H9 (cell line): Measurements from ENCODE around the gene GGPS1. TPM values are rescaled to one million over a fixed set of nuclear protein-coding genes. Genes with fewer than 3 reads are reported as not detected.

Experiments used
- DNase-seq: peaks from one replicate; pipeline ENCODE4 v3.0.0-alpha.2; 2017
- H2AFZ ChIP-seq: one replicate; pipeline ENCODE4 v1.6.1; 2013; ENCODE audit warnings: mild to moderate bottlenecking, low read length, control low read depth, moderate library complexity
- H2AK5ac ChIP-seq: 2 replicates; pipeline ENCODE4 v1.6.1; 2013; ENCODE audit warnings: low read length, control low read depth, mixed read lengths; ENCODE audit not compliant: insufficient read length
- H2BK120ac ChIP-seq: one replicate; pipeline ENCODE4 v1.6.1; 2013; ENCODE audit warnings: low read depth, mild to moderate bottlenecking, low read length, control low read depth, inconsistent platforms; ENCODE audit not compliant: poor library complexity, severe bottlenecking
- H2BK12ac ChIP-seq: 2 replicates; pipeline ENCODE4 v1.6.1; 2013; ENCODE audit warnings: low read length, control low read depth, mixed read lengths, low read depth; ENCODE audit not compliant: insufficient read length
- H2BK15ac ChIP-seq: 2 replicates; pipeline ENCODE4 v1.6.1; 2013; ENCODE audit warnings: low read depth, low read length, control low read depth
- H2BK20ac ChIP-seq: one replicate; pipeline ENCODE4 v1.6.1; 2013; ENCODE audit warnings: low read depth, mild to moderate bottlenecking, low read length, control low read depth, inconsistent platforms; ENCODE audit not compliant: poor library complexity, severe bottlenecking
- H2BK5ac ChIP-seq: 2 replicates; pipeline ENCODE4 v1.6.1; 2013; ENCODE audit warnings: low read length, control low read depth, mixed read lengths; ENCODE audit not compliant: insufficient read length
- H3K14ac ChIP-seq: 2 replicates; pipeline ENCODE4 v1.6.1; 2013; ENCODE audit warnings: low read length, control low read depth; ENCODE audit not compliant: insufficient read depth
- H3K18ac ChIP-seq: 2 replicates; pipeline ENCODE4 v1.6.1; 2013; ENCODE audit warnings: low read depth, mild to moderate bottlenecking, mixed read lengths, low read length, control low read depth; ENCODE audit not compliant: insufficient read length
- H3K23ac ChIP-seq: 2 replicates; pipeline ENCODE4 v1.6.1; 2013; ENCODE audit warnings: low read length, control low read depth, mixed read lengths, low read depth; ENCODE audit not compliant: insufficient read length
- H3K23me2 ChIP-seq: 2 replicates; pipeline ENCODE4 v1.6.1; 2013; ENCODE audit warnings: low read depth, mild to moderate bottlenecking, mixed read lengths, low read length, control low read depth; ENCODE audit not compliant: insufficient read length, poor library complexity, severe bottlenecking
- H3K27ac ChIP-seq: 2 replicates; pipeline ENCODE4 v1.5.1; 2013; ENCODE audit warnings: low read length, control low read depth, mixed read lengths, low read depth; ENCODE audit not compliant: insufficient read length
- H3K27me3 ChIP-seq: 2 replicates; pipeline ENCODE4 v1.6.1; 2013; ENCODE audit warnings: low read length, control low read depth, inconsistent platforms; ENCODE audit not compliant: insufficient read depth
- H3K4ac ChIP-seq: 2 replicates; pipeline ENCODE4 v1.6.1; 2013; ENCODE audit warnings: low read depth, mild to moderate bottlenecking, control low read depth, inconsistent platforms, low read length, moderate library complexity
- H3K4me1 ChIP-seq: 2 replicates; pipeline ENCODE4 v1.6.1; 2013; ENCODE audit warnings: low read length, control low read depth, inconsistent platforms; ENCODE audit not compliant: insufficient read depth
- H3K4me2 ChIP-seq: 2 replicates; pipeline ENCODE4 v1.6.1; 2013; ENCODE audit warnings: low read length, control low read depth, mixed read lengths; ENCODE audit not compliant: insufficient read length, insufficient read depth
- H3K56ac ChIP-seq: 2 replicates; pipeline ENCODE4 v1.6.1; 2013; ENCODE audit warnings: low read depth, mild to moderate bottlenecking, mixed read lengths, low read length, control low read depth; ENCODE audit not compliant: insufficient read length
- H3K79me1 ChIP-seq: 2 replicates; pipeline ENCODE4 v1.6.1; 2013; ENCODE audit warnings: low read depth, mild to moderate bottlenecking, moderate library complexity, low read length, control low read depth, inconsistent platforms; ENCODE audit not compliant: insufficient read depth, poor library complexity, severe bottlenecking
- H3K79me2 ChIP-seq: 2 replicates; pipeline ENCODE4 v1.6.1; 2013; ENCODE audit warnings: low read length, control low read depth, inconsistent platforms; ENCODE audit not compliant: insufficient read depth
- H3K9ac ChIP-seq: 2 replicates; pipeline ENCODE4 v1.6.1; 2013; ENCODE audit warnings: low read length, control low read depth, mixed read lengths; ENCODE audit not compliant: insufficient read length; ENCODE audit errors: extremely low read depth
- H3K9me3 ChIP-seq: one replicate; pipeline ENCODE4 v1.6.1; 2013; ENCODE audit warnings: low read depth, low read length, inconsistent platforms; ENCODE audit not compliant: control insufficient read depth
- H3T11ph ChIP-seq: one replicate; pipeline ENCODE4 v1.6.1; 2013; ENCODE audit warnings: mild to moderate bottlenecking, low read length, control low read depth, inconsistent platforms
- H4K20me1 ChIP-seq: one replicate; pipeline ENCODE4 v1.6.1; 2013; ENCODE audit not compliant: control insufficient read depth, insufficient read length, insufficient read depth
- H4K5ac ChIP-seq: 2 replicates; pipeline ENCODE4 v1.6.1; 2013; ENCODE audit warnings: low read depth, mild to moderate bottlenecking, mixed read lengths, low read length, control low read depth; ENCODE audit not compliant: insufficient read length
- H4K8ac ChIP-seq: replicated peaks from 2 replicates; pipeline ENCODE4 v1.6.1; 2013; ENCODE audit warnings: low read length, control low read depth, mixed read lengths, low read depth; ENCODE audit not compliant: insufficient read length
- H4K91ac ChIP-seq: 2 replicates; pipeline ENCODE4 v1.6.1; 2013; ENCODE audit warnings: low read depth, mild to moderate bottlenecking, moderate library complexity, mixed read lengths, low read length, control low read depth; ENCODE audit not compliant: insufficient read length
- H3K27ac Mint-ChIP-seq, 3 experiments: 2 replicates in 2 of 3; 3 replicates in 1 of 3; pipeline ENCODE4 v1.8.0; 2020 to 2021; ENCODE audit warnings: mixed read lengths in 3 of 3, mild to moderate bottlenecking in 1 of 3, moderate library complexity in 1 of 3
- H3K27me3 Mint-ChIP-seq: 2 replicates; pipeline ENCODE4 v1.8.0; 2021; ENCODE audit warnings: low read depth, mild to moderate bottlenecking, moderate library complexity, mixed read lengths
- H3K36me3 Mint-ChIP-seq, 3 experiments: 2 replicates in 2 of 3; 3 replicates in 1 of 3; pipeline ENCODE4 v1.8.0; 2020 to 2021; ENCODE audit warnings: low read depth in 3 of 3, mixed read lengths in 3 of 3; ENCODE audit not compliant: insufficient read depth in 1 of 3
- H3K4me1 Mint-ChIP-seq, 2 experiments: 2 replicates each; pipeline ENCODE4 v1.8.0; 2020; ENCODE audit warnings: mixed read lengths in 2 of 2
- H3K4me3 Mint-ChIP-seq, 2 experiments: 2 replicates in 1 of 2; 3 replicates in 1 of 2; pipeline ENCODE4 v1.8.0; 2020 to 2021; ENCODE audit warnings: mild to moderate bottlenecking in 2 of 2, mixed read lengths in 2 of 2, moderate library complexity in 1 of 2
- H3K9me3 Mint-ChIP-seq, 2 experiments: 2 replicates in 1 of 2; 3 replicates in 1 of 2; pipeline ENCODE4 v1.8.0; 2020; ENCODE audit warnings: mild to moderate bottlenecking in 2 of 2, mixed read lengths in 2 of 2, moderate library complexity in 1 of 2
- CTCF ChIP-seq: fragments of 200-600 bp; sonication (generic); conservative IDR thresholded peaks from 3 replicates; pipeline ENCODE4 v1.8.0; 2021; ENCODE audit warnings: antibody characterized with exemption, mild to moderate bottlenecking
- WGBS: extraction: QIAGEN DNeasy Blood & Tissue Kit; methylation state at CpG from one replicate; pipeline ENCODE4 v1.1.7; 2013; ENCODE audit warnings: missing lambda C conversion rate, low lambda C conversion rate, mixed read lengths; ENCODE audit not compliant: insufficient read length; ENCODE audit errors: extremely low coverage; 5-methylcytosine and 5-hydroxymethylcytosine counted together
- total RNA-seq: library from RNA; stranded (reverse); gene quantifications from 2 replicates; pipeline ENCODE4 v1.2.1, GENCODE V29; 2021

GGPS1 gene
- total RNA-seq, 1 experiment from 2014 or later = 44.7 TPM

GRCh38 chr1:235320521-235321179 lies 7.7 kb upstream of the GGPS1 start:
- H4K20me1 ChIP-seq = no peaks in the 10 kb centered on the region
- H2BK120ac ChIP-seq = no peak overlapping the region
- no peak overlapping the region for H4K91ac ChIP-seq
- no peak overlapping the region for H2BK15ac ChIP-seq
- H2AK5ac ChIP-seq = no peak overlapping the region
- H3K27ac Mint-ChIP-seq = peak overlapping the region in 2 of 3 experiments; percentile 1 to 12; a peak in 2 of 7 replicates
- H3K79me1 ChIP-seq = peaks cover 11% of the 10 kb centered on the region
- no peak overlapping the region for H3K4me2 ChIP-seq
- H4K8ac ChIP-seq = no peak overlapping the region
- H3K18ac ChIP-seq = no peak overlapping the region
- no peak overlapping the region for H2BK5ac ChIP-seq
- no peak overlapping the region for H3K4ac ChIP-seq
- H3K9me3 Mint-ChIP-seq = no peaks in the 10 kb centered on the region
- no peak overlapping the region for H3K4me3 Mint-ChIP-seq
- no peaks in the 10 kb centered on the region for H3K9me3 ChIP-seq
- no peak overlapping the region for H3T11ph ChIP-seq
- H3K4me1 ChIP-seq = no peaks in the 10 kb centered on the region; the same call in 1 of the 2 replicates
- H3K27me3 ChIP-seq = no peaks in the 10 kb centered on the region
- H2AFZ ChIP-seq = no peak overlapping the region
- peaks cover 16 to 17% of the 10 kb centered on the region in 2 experiments for H3K4me1 Mint-ChIP-seq
- H4K5ac ChIP-seq = no peak overlapping the region
- no peak overlapping the region for H2BK12ac ChIP-seq
- no peak for TF ChIP-seq CTCF
- no peak overlapping the region for H3K14ac ChIP-seq
- no peak overlapping the region for H3K23ac ChIP-seq
- H3K27me3 Mint-ChIP-seq = no peaks in the 10 kb centered on the region
- WGBS = no CpG with 5 or more reads among the region's 6 CpGs
- no peak for DNase-seq
- H3K79me2 ChIP-seq = peaks cover 55% of the 10 kb centered on the region
- no peak overlapping the region for H3K56ac ChIP-seq
- no peak overlapping the region for H3K9ac ChIP-seq
- H3K36me3 Mint-ChIP-seq = peaks cover 20 to 48% (median 39%) of the 10 kb centered on the region in 3 experiments; a peak in 6 of 7 replicates
- H3K27ac ChIP-seq = no peak overlapping the region
- no peak overlapping the region for H2BK20ac ChIP-seq
- H3K23me2 ChIP-seq = no peaks in the 10 kb centered on the region
